ENCODE data around the gene INPPL1. TPM values are rescaled to one million over a fixed set of nuclear protein-coding genes. Genes with fewer than 3 reads are reported as not detected.

INPPL1 gene
- total RNA-seq, 1 experiment from 2014 or later: 214 TPM

DNA sequence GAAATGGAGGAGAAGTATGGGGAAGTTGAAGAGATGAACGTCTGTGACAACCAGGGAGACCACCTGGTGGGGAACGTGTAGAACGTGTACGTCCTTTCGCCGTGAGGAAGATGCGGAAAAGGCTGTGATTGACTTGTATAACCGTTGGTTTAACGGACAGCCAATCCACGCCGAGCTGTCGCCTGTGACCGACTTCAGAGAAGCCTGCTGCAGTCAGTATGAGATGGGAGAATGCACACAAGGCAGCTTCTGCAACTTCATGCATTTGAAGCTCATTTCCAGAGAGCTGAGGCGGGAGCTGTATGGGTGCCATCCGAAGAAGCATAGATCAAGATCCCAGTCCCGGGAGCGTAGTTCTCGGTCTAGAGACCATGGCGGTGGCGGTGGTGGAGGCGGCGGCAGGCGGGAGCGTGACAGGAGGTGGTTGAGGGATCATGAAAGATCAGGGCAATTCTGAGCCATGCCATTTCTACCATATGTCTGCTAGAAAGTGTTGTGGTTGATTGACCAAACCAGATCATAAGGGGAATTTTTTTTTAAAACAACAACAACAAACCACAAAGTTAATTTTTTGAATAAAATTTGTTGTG is 56.3 kb downstream of the INPPL1 start:
- WGBS (ENCODE audit: extremely low coverage, insufficient read length, low lambda C conversion rate): no CpG with 5 or more reads among the region's 24 CpGs
- no peak overlapping the region for H3K4me3 Mint-ChIP-seq
- H3K4me1 ChIP-seq (ENCODE audit: insufficient read depth, low read length): no peaks in the 10 kb centered on the region; the same call in 1 of the 2 replicates

More for the DNA sequence above, 56.3 kb downstream of the INPPL1 start:
- H3K9me3 Mint-ChIP-seq: no peaks in the 10 kb centered on the region; a peak in 1 of 5 replicates
- H4K5ac ChIP-seq (ENCODE audit: insufficient read length, low read depth, low read length): no peak overlapping the region
- H3K36me3 Mint-ChIP-seq (ENCODE audit: insufficient read depth in 1 of 3, low read depth in 3 of 3): no peaks in the 10 kb centered on the region
- H3K23me2 ChIP-seq (ENCODE audit: insufficient read length, low read depth, low read length, poor library complexity, severe bottlenecking): no peaks in the 10 kb centered on the region
- no peak overlapping the region for H3K27ac ChIP-seq (ENCODE audit: insufficient read length, low read depth, low read length)
- no peak overlapping the region for H2BK5ac ChIP-seq (ENCODE audit: insufficient read length, low read length)
- H2BK120ac ChIP-seq (ENCODE audit: low read depth, low read length, poor library complexity, severe bottlenecking): no peak overlapping the region
- H2AFZ ChIP-seq (ENCODE audit: low read length): no peak overlapping the region
- DNase-seq: no peak
- H2BK15ac ChIP-seq (ENCODE audit: low read depth, low read length): no peak overlapping the region
- H3K23ac ChIP-seq (ENCODE audit: insufficient read length, low read depth, low read length): no peak overlapping the region
- H3K27me3 ChIP-seq (ENCODE audit: insufficient read depth, low read length): no peaks in the 10 kb centered on the region
- H2BK20ac ChIP-seq (ENCODE audit: low read depth, low read length, poor library complexity, severe bottlenecking): no peak overlapping the region
- H3T11ph ChIP-seq (ENCODE audit: low read length): no peak overlapping the region
- H3K9ac ChIP-seq (ENCODE audit: extremely low read depth, insufficient read length, low read length): no peak overlapping the region
- peaks cover 7% of the 10 kb centered on the region for H3K27me3 Mint-ChIP-seq (ENCODE audit: low read depth)
- no peak overlapping the region for H2BK12ac ChIP-seq (ENCODE audit: insufficient read length, low read depth, low read length)
- H3K14ac ChIP-seq (ENCODE audit: insufficient read depth, low read length): no peak overlapping the region
- H3K4ac ChIP-seq (ENCODE audit: low read depth, low read length): no peak overlapping the region
- TF ChIP-seq, protein P1, sequence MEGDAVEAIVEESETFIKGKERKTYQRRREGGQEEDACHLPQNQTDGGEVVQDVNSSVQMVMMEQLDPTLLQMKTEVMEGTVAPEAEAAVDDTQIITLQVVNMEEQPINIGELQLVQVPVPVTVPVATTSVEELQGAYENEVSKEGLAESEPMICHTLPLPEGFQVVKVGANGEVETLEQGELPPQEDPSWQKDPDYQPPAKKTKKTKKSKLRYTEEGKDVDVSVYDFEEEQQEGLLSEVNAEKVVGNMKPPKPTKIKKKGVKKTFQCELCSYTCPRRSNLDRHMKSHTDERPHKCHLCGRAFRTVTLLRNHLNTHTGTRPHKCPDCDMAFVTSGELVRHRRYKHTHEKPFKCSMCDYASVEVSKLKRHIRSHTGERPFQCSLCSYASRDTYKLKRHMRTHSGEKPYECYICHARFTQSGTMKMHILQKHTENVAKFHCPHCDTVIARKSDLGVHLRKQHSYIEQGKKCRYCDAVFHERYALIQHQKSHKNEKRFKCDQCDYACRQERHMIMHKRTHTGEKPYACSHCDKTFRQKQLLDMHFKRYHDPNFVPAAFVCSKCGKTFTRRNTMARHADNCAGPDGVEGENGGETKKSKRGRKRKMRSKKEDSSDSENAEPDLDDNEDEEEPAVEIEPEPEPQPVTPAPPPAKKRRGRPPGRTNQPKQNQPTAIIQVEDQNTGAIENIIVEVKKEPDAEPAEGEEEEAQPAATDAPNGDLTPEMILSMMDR (conservative IDR thresholded peaks at IDR 0.05): no peak
- H3K9me3 ChIP-seq (ENCODE audit: control insufficient read depth, low read depth, low read length): no peaks in the 10 kb centered on the region
- H4K91ac ChIP-seq (ENCODE audit: insufficient read length, low read depth, low read length): no peak overlapping the region
- H3K27ac Mint-ChIP-seq: no peak overlapping the region; a peak in 1 of 7 replicates
- H2AK5ac ChIP-seq (ENCODE audit: insufficient read length, low read length): no peak overlapping the region
- H3K18ac ChIP-seq (ENCODE audit: insufficient read length, low read depth, low read length): no peak overlapping the region
- no peaks in the 10 kb centered on the region for H3K79me1 ChIP-seq (ENCODE audit: insufficient read depth, low read depth, low read length, poor library complexity, severe bottlenecking)
- H3K4me1 Mint-ChIP-seq: peaks cover 2 to 3% of the 10 kb centered on the region in 2 experiments; a peak in 3 of 4 replicates
- no peak overlapping the region for H4K8ac ChIP-seq (replicated peaks; ENCODE audit: insufficient read length, low read depth, low read length)
- H4K20me1 ChIP-seq (ENCODE audit: control insufficient read depth, insufficient read depth, insufficient read length): no peaks in the 10 kb centered on the region
- H3K79me2 ChIP-seq (ENCODE audit: insufficient read depth, low read length): no peaks in the 10 kb centered on the region
- no peak overlapping the region for H3K4me2 ChIP-seq (ENCODE audit: insufficient read depth, insufficient read length, low read length)
- H3K56ac ChIP-seq (ENCODE audit: insufficient read length, low read depth, low read length): no peak overlapping the region
